GM23338 (cell line): ENCODE data around the gene DDIT3.

ENCODE experiments used
- CREB1 ChIP-seq: fragments of 250-450 bp; sonication (Bioruptor Pico); IDR thresholded peaks from 2 replicates; pipeline ENCODE4 v1.5.0; 2020; ENCODE audit warnings: low read depth, mild to moderate bottlenecking, moderate library complexity
- EZH2 ChIP-seq: fragments of 200-600 bp; sonication (generic); IDR thresholded peaks from one replicate; pipeline ENCODE4 v1.8.0; 2017; ENCODE audit warnings: antibody characterized with exemption, mild to moderate bottlenecking, low read depth; ENCODE audit not compliant: unreplicated experiment
- POLR2AphosphoS5 ChIP-seq: IDR thresholded peaks from 2 replicates; pipeline ENCODE4 v1.6.1; 2016; ENCODE audit warnings: antibody characterized with exemption, low read depth
- ZNF114 ChIP-seq: fragments of 250-450 bp; sonication (Bioruptor Pico); IDR thresholded peaks from 2 replicates; pipeline ENCODE4 v1.5.0; 2020; ENCODE audit warnings: mild to moderate bottlenecking, moderate library complexity
- TF ChIP-seq, protein P1 (sequence below), 2 experiments: fragments of 200-600 bp in 1 of 2; sonication (generic) in 1 of 2; conservative IDR thresholded peaks; 2 replicates each; pipeline versions ENCODE4 v1.5.1 to v1.6.1; 2016 to 2017; ENCODE audit warnings: antibody characterized with exemption in 2 of 2, low read depth in 2 of 2, mild to moderate bottlenecking in 2 of 2, moderate library complexity in 1 of 2

DNA sequence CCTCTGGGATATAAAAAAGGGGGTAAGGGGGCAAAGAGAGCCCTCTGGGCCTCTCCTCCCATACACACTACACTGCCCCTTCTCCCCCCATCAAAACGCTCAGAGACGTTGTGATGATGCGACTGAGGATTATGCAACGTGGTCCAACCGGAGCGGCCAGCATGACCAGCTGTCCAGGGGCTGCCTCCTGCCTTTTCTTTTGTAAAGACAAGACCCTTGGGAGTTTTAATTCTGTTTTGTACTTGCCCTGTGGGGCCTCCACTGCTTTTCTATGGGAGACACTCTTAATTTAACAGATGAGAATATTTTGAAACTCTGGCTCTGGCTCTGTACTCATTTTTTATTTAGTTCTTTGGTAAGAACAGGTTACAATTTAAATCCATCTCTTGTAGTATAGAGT lies 9.5 kb upstream of the DDIT3 start:
- TF ChIP-seq ZNF114 (CRISPR knock-in tag) (no peak), EZH2 (no peak), POLR2AphosphoS5 (no peak), CREB1 (CRISPR knock-in tag) (no peak)
- TF ChIP-seq, protein P1, sequence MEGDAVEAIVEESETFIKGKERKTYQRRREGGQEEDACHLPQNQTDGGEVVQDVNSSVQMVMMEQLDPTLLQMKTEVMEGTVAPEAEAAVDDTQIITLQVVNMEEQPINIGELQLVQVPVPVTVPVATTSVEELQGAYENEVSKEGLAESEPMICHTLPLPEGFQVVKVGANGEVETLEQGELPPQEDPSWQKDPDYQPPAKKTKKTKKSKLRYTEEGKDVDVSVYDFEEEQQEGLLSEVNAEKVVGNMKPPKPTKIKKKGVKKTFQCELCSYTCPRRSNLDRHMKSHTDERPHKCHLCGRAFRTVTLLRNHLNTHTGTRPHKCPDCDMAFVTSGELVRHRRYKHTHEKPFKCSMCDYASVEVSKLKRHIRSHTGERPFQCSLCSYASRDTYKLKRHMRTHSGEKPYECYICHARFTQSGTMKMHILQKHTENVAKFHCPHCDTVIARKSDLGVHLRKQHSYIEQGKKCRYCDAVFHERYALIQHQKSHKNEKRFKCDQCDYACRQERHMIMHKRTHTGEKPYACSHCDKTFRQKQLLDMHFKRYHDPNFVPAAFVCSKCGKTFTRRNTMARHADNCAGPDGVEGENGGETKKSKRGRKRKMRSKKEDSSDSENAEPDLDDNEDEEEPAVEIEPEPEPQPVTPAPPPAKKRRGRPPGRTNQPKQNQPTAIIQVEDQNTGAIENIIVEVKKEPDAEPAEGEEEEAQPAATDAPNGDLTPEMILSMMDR (conservative IDR thresholded peaks at IDR 0.05; ENCODE audit: low read depth in 2 of 2), result no peak
